HG02763 (cell line): ENCODE measurements around the gene EVC2.

Experiments used
- ATAC-seq: cut with Tn5 transposase; IDR thresholded peaks from one replicate; pipeline ENCODE4 v1.9.1; 2021; ENCODE audit warnings: mild to moderate bottlenecking, moderate library complexity; ENCODE audit not compliant: unreplicated experiment

Gene EVC2, protein sequence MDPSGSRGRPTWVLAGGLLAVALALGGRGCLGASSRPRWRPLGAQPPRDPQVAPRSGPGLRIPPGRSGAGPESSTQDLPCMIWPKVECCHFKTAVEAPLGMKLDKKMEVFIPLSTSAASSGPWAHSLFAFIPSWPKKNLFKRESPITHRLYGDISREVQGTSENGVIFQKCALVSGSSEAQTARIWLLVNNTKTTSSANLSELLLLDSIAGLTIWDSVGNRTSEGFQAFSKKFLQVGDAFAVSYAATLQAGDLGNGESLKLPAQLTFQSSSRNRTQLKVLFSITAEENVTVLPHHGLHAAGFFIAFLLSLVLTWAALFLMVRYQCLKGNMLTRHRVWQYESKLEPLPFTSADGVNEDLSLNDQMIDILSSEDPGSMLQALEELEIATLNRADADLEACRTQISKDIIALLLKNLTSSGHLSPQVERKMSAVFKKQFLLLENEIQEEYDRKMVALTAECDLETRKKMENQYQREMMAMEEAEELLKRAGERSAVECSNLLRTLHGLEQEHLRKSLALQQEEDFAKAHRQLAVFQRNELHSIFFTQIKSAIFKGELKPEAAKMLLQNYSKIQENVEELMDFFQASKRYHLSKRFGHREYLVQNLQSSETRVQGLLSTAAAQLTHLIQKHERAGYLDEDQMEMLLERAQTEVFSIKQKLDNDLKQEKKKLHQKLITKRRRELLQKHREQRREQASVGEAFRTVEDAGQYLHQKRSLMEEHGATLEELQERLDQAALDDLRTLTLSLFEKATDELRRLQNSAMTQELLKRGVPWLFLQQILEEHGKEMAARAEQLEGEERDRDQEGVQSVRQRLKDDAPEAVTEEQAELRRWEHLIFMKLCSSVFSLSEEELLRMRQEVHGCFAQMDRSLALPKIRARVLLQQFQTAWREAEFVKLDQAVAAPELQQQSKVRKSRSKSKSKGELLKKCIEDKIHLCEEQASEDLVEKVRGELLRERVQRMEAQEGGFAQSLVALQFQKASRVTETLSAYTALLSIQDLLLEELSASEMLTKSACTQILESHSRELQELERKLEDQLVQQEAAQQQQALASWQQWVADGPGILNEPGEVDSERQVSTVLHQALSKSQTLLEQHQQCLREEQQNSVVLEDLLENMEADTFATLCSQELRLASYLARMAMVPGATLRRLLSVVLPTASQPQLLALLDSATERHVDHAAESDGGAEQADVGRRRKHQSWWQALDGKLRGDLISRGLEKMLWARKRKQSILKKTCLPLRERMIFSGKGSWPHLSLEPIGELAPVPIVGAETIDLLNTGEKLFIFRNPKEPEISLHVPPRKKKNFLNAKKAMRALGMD

DNA sequence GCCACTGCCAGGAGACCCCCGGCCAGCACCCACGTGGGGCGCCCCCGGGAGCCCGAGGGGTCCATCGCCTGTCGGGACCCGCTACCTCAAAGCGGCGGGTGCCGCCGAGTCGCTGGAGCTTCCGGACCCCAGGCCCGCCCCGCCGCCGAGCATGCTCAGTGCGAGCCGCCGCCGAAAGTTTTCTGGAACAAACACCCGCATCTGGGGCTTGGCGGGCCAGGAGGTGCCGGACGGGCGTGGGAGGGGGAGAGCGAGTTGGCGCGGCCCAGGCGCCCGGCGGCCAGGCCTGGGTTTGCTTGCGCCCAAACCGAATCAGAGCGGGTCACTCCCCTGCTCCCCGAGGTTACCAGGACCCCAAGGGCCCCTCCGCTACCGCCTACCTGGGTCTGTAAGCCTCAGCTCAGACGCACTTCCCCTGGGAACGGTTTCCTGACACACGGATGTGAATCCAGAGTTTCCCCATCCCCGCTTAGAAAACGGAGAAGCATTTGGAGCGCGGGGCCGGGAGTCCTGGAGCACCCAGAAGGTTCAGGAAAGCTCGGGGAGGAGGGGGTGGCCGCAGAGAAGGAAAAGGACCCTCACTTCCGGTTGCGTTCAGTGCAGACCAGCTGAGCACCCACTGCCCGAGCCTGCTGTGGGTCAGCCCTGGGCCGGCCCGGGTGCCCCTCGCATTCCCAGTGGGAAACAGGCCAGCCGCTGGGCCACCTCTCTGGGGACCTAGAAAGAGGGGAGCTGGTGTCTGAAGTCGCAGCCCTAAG lies at the start of gene EVC2:
EVC2 (minus strand) TSS at position 111 of the 758 bp plus-strand sequence; CDS start at position 65, 46 bp downstream.
- ATAC-seq = no peak

DNA sequence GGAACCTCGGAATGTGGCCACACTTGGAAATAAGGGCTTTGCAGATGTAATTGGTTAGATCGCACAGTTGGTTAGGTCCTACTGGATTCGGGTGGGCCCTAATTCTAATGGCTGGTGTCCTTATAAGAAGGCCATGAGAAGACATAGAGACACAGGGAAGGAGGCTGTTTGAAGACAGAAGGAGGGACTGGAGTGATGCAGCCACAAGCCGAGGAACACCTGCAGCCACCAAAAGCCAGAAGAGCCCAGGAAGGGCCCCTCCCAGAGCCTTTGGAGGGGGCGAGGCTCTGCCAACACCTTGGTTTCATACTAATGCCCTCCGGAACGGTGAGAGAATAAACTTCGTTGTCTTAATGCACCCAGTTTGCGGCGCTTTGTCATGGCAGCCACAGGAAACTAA lies 49.6 kb upstream of the EVC2 start:
- no peak for ATAC-seq

DNA sequence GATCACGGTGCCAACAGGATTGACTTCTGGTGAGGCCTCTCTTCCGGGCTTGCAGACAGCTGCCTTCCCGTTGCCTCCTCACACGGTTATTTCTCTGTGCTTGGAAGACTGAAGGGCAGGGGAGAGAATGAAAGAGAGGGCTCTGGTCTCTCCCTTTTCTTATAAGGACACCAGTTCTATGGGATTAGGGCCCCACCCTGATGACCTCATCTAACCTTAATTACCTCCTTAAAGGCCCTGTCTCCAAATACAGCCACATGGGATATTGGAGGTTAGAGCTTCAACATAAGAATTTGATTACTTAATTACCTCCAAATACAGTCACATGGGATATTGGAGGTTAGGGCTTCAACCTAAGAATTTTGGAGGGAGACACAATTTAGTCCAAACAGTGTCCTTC lies 49.2 kb upstream of the EVC2 start:
- ATAC-seq = no peak

DNA sequence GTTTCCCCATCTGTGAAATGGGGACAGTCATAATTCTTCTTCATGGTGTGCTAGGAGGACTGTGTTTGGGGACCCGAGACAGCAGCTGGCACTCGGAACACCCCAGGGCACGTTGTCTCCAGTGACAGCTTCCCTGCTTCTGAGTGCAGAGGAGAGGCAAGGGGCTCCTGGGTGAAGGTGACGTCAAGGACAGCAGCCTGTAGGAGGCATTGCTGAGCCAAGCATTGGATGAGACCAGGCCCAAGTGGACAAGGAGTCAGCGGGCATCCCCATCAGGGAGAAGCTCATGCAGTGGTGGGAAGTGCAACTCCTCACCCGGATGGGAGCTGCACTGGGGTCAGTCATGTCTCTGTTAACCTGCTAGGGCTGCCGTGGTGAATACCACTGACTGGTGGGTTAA lies 48.7 kb upstream of the EVC2 start:
- no peak for ATAC-seq

DNA sequence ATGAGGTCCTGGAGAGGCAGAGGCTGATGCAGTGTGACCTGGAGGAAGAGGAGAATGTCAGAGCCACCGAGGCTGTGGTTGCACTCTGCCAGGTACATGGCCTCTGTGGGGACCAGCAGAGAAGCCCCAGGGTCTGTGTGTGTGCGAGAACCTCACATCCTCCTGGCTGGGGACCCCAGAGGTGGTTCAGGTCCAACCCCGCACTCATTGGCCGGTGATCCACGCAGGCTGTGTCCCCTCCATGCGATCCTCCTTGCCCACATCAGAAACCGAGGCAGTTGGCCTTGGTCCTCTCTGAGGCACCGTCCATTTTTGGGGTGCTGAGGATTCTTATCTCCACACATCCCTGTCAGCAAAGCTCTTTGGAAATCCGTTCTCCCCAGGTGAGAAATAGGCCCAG lies 47.9 kb upstream of the EVC2 start:
- ATAC-seq = no peak

DNA sequence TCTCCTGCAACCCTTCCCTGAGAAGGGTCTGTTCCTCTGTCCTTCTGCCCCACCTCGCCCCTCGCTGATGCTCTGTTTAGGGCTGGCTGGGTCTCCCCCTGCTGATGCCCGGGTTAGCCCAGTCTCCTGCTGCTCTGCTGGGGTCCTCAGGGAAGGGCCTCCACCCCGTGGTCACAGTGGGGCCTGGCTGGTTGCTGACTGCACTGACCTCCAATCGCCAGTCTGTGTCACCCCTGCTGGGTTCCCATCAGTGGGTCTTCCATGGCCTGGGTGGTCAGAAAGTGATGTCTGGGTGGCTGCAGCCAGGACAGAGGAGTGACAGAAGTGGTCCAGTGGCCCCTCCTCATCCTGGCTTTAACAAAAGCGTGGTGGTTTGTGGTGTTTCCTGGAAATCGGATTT lies 47.3 kb upstream of the EVC2 start:
- ATAC-seq = no peak

DNA sequence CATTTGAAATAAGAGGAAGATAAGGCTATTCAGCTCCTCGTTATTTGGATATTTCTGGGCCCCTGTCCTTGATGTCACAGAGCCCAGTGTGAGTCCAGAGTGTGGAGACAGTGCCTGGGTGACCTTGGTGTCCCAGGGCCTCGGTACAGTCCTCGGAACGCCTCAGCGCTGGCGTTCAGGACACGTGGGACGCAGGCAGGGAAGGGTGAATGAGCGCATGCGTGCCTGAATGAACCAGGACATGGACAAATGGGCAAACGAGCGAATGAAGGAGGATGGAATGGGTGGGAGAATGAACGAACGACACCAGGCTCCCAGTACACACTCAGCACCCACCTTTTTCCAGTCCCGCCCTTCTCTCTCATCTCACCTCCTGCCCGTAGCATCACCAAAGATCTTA lies 46.8 kb upstream of the EVC2 start:
- ATAC-seq = no peak

DNA sequence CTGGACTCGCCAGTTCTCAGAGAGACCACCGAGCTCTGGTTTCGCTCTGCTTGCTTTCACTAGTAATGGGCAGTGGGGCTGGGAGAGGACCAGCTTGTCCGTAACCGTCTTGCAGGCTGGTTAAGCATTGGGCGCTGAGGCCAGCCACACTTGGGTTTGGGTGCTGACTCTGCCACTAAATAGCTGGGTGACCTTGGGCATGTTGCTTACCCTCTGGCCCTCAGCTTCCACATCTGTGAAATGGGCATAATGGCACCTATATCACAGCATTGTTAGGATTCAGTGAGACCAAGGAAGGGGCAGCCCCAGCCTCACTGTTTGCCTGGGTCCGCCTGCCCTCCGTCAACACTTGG lies 46.1 kb upstream of the EVC2 start:
- no peak for ATAC-seq

DNA sequence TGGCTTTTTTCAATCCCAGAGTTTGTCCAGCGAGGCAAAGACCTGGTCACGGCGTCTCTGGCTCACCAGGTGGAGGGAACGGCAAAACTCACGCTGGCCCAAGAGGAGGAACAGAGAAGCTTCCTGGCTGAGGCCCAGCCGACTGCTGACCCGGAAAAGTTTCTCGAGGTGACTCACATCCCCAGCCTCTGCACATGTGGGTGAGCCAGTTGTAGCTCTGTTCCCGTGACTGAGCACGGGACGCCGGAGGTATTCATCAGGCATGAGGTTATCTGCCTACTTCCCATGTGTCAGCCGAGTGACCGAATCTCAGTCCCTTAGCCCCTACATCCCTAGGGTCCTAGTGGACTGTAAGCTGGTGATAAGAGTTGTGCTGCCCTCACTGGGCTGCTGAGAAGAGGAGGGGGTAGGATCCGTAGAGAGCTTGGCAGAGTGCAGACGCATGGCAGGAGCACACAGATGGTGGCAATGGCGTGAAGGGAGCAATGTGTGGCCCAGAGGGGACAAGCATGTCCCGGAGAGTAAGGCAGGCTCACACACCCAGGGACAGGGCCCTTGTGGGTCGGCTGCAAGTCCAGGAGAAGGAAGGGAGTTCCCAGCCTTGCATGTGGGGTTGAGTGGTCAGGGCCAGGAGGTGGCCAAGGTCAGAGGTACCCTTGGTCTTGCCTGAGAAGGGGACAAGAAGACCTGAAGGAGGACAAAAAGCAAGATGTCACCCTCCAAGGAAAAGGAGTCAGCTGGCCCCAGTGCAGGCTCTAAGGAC lies 45.6 kb upstream of the EVC2 start:
- no peak for ATAC-seq

DNA sequence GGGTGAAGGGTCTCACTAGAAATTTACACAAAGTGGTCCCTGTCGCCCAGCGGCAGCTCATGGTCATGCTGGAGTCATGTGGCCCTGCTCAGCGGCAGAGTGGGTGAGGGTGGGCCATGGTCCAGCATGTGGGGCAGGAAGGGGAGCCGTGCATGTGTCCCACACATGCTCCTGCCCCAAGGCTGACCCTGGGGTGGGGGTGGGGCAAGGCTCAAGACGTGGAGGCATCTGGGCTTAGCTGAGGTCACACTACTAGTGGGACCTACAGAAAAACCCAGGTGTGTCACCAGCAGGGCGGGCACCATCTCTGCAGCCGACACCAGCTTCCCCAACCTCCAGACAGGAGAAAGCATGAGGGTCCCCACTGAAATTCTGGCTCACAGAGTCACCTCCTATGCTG lies 45.0 kb upstream of the EVC2 start:
- ATAC-seq = no peak

DNA sequence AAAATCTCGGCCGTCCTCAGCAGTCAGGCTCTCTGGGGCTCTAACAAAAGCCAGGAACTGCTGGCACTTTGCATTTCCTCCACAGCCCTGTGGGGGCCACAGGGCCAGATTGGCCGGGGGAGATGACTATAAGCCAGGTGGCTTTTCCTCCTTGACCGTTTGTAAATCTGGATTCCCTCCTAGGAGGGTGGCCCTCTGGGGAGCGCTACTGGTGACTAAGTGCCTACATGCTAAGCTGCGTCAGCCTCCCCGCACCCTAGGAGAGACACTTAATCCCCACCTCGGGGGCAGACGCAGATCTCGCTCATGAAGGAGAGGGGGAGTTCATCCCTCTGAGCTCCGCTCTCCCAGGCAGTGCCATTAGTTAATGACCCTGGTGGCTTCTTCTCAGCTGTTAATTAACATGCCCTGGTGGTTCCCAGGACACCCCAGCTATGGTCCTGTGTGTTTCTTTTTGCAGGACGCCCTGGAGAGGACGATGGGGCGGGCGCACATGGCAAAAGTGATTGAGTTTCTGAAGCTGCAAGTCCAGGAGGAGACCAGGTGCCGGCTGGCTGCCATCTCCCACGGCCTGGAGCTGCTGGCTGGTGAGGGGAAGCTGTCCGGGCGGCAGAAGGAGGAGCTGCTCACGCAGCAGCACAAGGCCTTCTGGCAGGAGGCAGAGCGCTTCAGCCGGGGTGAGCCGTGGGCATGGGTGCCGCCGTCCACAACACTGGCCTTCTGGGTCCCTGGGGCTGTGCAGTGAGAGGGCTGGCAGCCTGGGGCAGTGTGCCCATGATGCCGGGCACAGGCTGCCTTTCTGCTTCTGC lies 44.2 kb upstream of the EVC2 start:
- ATAC-seq = no peak

DNA sequence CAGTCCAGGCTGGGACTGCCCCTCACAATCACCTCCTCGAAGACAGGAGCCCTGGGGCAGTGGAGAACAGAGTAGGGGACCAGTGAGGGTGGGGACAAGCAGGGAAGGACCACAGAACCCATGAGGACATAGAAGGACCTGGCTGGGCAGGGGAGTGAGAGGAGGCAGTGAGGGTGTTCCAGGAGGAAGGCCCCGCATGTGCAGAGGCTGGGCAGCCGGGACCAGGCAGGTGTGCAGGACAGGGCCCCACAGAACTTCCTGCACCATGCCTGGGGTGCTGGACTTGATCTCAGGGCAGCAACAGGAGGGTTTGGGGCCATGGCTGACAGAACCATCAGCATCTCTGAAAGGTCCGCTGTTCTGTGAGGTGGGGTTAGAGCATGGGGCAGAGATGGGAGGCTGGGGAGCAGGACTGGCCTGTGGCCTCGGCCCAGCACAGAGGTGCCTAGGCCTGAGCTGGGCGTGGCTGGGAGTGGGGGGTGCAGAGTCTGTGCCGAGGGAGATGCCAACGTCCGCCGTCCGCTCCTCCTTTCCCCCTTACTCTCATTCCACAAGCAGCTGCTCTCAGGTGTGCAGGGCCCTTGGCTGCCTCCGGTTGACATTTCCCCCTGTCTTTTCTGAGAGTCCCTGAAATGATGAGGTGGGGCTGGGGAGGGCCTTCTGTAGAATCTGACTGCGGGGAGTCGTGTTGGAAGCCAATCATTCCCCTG lies 43.5 kb upstream of the EVC2 start:
- ATAC-seq = no peak

DNA sequence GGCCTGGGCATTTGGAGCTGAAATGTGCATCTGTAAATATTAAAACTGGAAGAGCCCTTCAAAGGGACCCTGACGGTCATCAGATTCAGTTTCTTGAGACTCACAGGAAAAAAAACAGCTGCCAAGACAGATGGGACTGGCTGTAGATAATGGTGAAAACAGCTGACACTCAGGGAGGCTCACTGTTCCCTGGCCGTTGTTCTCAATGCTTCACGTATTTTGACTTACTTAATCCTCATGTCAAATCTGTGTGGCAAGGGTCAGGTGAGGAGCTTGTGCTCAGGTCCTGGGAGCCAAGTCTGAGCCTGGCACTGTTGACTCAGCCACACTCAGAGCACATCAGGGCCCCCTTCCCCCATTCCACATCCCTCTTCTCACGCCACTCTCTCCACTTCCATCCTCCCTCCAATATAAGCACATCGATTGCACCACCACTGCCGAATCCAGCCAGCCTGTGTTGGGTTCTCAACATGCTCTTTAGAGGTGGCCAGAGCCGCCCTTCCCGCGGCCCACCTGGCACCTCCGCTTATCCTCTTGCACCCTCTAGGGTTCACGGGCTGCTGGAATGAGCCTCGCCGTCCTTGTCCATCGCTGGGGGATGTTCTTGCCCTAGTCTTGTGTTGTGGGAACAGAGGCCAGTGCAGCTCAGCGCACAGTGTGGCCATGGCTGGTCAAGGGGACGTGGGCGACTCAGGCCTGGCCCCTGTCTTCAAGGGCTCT lies 42.7 kb upstream of the EVC2 start:
- no peak for ATAC-seq

DNA sequence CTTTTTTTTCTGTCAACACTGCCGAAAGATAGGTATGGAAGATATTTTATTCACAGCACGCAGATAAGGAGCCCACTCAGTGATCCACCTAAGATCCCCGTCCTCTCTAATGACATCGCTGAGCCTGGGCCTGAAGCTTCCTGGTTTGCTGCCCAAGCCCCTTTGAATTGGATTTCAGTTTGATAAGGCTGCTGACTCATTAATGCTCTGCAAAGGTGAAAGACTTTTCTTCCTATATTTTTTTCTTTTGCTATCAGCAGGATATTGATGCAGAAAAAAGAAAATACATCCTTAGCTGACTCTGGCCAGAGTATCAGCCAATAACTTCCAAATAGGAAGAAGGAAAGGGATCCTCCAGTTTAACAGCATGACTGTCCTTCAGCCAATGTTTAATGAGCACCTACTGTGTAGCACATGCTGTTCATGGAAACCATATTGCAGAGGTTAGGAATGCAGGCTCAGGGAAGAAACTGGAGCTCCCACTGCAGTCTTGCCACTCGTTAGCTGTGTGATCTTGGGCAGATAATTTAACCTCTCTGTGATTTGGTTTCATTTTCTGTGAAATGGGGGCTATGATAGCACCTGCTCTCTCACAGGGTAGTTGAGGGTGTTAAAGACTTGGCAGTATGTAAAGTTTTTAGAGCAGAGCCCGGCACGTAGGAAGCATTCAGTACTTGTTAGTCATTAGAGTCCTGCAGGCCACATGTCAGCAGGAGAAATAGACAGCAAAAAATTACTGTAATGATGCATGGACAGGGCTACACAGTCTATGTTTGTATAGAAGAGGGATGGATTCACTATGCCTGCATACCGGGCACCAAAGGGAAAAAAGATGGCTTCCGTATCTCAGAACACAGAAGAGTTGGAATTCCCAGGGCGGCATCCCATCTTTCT lies 41.9 kb upstream of the EVC2 start:
- ATAC-seq = no peak

DNA sequence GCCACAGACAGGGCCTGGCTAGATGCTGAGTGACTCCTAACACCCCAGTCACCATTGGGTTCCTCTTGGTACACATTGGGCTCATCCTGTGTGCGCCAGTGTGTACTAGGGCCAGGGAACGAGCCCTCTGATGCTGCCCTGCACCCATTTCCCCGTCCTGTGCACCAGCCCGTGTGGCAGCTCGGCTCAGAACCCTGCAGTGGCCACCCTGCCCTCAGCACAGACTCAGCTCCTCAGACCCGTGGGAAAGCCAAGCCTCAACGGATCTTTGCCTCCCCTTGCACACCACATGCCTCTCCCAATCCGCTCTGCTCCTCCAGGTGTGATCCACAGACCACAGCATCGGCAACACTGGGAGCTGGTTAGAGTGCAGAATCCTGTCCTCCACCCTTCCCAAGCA lies 41.2 kb upstream of the EVC2 start:
- no peak for ATAC-seq

DNA sequence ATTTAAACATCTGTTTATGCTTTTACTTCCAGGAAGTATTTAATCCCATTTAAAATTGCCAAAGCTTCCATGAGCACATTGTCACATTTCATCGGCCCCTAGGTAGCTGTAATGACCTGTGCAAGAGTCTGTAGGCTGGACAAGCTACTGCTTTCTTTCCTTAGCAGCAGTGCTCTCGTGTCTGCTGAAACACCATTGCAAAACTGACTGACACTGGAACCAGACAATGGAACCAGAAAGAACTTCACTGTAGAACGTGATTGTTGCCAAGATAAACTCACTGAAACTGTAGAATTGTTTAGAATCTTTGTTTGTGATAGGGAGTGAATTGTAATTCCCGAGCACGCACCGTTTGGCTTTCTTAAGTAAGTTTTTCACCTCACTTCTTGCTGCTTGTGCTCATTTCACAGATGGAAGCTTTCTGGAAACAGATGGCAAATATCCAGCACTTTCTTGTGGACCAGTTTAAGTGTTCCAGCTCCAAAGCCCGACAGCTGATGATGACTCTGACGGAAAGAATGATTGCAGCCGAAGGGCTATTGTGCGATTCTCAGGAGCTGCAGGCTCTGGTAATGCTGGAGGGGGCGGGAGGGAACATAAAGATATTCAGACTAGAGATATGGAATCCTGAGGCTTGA lies 39.5 kb upstream of the EVC2 start:
- ATAC-seq = no peak
